ENCODE data around the gene DYNLT4.
"Not testable (repeated sequence)": the region's sequence is repeated elsewhere in the genome, so short reads cannot be mapped to it uniquely, and the experiment has no call there.

The DYNLT4 gene

GRCh38 chr1:44805311-44806024, 1.7 kb downstream of the DYNLT4 start:
- no peaks in the 10 kb centered on the region for H3K27me3 ChIP-seq (ENCODE audit: control insufficient read depth, insufficient read depth, low read length)
- peaks cover 39% of the 10 kb centered on the region for H3K36me3 ChIP-seq (ENCODE audit: control insufficient read depth, insufficient read depth, low read length)
- H3K9ac ChIP-seq (ENCODE audit: low read depth, low read length): no peak overlapping the region
- H3K4me1 ChIP-seq (ENCODE audit: control insufficient read depth, insufficient read depth, low read length): peaks cover 21% of the 10 kb centered on the region
- no peaks in the 10 kb centered on the region for H3K9me3 ChIP-seq (ENCODE audit: control insufficient read depth, insufficient read depth, low read length)
- H3K4me3 ChIP-seq (ENCODE audit: low read depth, low read length): no peak overlapping the region

DNA sequence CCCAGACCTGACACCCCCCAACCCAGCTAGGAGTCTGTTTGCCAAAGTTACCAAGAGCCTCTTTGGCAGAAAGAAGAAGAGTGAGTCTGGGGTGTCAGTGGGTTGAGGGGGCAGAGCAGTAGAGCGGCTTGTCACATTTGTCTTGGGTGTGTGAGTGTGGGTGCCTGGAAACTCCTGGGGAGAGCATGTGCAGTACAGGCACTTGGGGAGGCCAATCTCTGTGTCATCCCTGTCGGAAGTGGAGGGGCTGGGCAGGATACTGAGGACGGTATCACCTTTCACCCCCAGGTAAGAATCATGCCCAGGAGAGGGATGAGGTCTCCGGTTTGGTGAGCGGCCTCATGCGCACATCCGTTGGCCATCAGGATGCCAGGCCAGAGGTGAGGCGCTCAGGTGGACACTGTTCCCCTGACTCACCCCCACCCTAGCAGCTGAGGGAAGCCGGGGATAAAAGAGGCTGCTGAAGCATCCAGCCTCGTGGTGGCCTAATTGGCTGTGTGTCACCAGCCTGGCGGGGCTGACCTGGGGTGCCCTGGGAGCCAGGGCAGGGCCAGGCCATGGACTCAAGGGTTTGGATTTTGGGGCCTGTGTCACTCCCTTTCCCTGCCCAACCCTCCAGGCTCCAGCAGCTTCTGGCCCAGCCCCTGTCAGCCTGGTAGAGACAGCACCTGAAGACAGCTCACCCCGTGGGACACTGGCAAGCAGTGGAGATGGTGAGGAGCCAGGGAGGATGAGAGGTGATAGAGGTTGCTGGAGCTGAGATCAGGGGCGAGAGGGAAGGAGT, 3.6 kb downstream of the DYNLT4 start:
- Histone ChIP-seq H3K4me1 (ENCODE audit: control insufficient read depth, insufficient read depth, low read length) (peaks cover 13% of the 10 kb centered on the region), H3K9ac (ENCODE audit: low read depth, low read length) (no peak overlapping the region), H3K27me3 (ENCODE audit: control insufficient read depth, insufficient read depth, low read length) (no peaks in the 10 kb centered on the region), H3K4me3 (ENCODE audit: low read depth, low read length) (no peak overlapping the region), H3K36me3 (ENCODE audit: control insufficient read depth, insufficient read depth, low read length) (peaks cover 39% of the 10 kb centered on the region), H3K9me3 (ENCODE audit: control insufficient read depth, insufficient read depth, low read length) (no peaks in the 10 kb centered on the region)

GRCh38 chr1:44803062-44803311, 4.2 kb downstream of the DYNLT4 start:
- no peak overlapping the region for H3K9ac ChIP-seq (ENCODE audit: low read depth, low read length)
- H3K36me3 ChIP-seq (ENCODE audit: control insufficient read depth, insufficient read depth, low read length): peaks cover 39% of the 10 kb centered on the region

DNA sequence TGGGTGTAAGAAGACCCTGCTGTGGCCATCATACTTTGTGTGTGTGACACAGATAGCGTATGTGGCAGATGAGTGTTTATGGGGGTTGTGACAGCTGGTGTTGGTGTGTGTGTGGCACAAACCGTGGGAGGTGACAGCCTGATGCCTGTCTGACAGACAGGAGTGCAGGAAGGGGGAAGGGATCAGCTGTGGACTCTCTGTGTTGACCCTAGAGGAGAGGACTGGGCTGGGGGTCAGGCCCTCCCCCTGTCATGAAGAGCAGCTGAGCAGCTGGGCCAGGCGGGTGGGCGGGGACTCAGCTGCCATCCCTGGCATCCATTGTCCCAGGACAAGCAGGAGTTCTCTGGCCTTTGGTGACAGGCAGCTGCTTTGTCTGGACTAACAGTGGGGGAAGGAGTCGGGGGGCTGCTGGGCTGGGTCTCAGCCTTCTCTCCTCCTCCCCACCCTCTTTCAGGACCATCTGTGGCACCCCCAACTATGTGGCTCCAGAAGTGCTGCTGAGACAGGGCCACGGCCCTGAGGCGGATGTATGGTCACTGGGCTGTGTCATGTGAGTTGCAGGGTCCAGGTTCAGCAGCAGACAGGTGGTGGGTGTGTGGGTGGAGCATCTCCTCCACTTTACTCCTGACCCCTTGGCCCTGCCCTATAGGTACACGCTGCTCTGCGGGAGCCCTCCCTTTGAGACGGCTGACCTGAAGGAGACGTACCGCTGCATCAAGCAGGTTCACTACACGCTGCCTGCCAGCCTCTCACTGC, 4.7 kb downstream of the DYNLT4 start:
- H3K4me1 ChIP-seq (ENCODE audit: control insufficient read depth, insufficient read depth, low read length): peaks cover 6% of the 10 kb centered on the region
- H3K36me3 ChIP-seq (ENCODE audit: control insufficient read depth, insufficient read depth, low read length): peaks cover 39% of the 10 kb centered on the region
- H3K27me3 ChIP-seq (ENCODE audit: control insufficient read depth, insufficient read depth, low read length): no peaks in the 10 kb centered on the region
- H3K9me3 ChIP-seq (ENCODE audit: control insufficient read depth, insufficient read depth, low read length): no peaks in the 10 kb centered on the region
- H3K9ac ChIP-seq (ENCODE audit: low read depth, low read length): no peak overlapping the region
- H3K4me3 ChIP-seq (ENCODE audit: low read depth, low read length): no peak overlapping the region

More at GRCh38 chr1:44803062-44803311, 4.2 kb downstream of the DYNLT4 start:
- no peaks in the 10 kb centered on the region for H3K9me3 ChIP-seq (ENCODE audit: control insufficient read depth, insufficient read depth, low read length)
- peaks cover 10% of the 10 kb centered on the region for H3K4me1 ChIP-seq (ENCODE audit: control insufficient read depth, insufficient read depth, low read length)
- H3K4me3 ChIP-seq (ENCODE audit: low read depth, low read length): no peak overlapping the region
- H3K27me3 ChIP-seq (ENCODE audit: control insufficient read depth, insufficient read depth, low read length): no peaks in the 10 kb centered on the region

- H3K4me3 ChIP-seq (ENCODE audit: low read depth, low read length): no peak overlapping the region
- H3K9ac ChIP-seq (ENCODE audit: low read depth, low read length): no peak overlapping the region
- no peaks in the 10 kb centered on the region for H3K27me3 ChIP-seq (ENCODE audit: control insufficient read depth, insufficient read depth, low read length)
- peaks cover 38% of the 10 kb centered on the region for H3K36me3 ChIP-seq (ENCODE audit: control insufficient read depth, insufficient read depth, low read length)
- H3K9me3 ChIP-seq (ENCODE audit: control insufficient read depth, insufficient read depth, low read length): no peaks in the 10 kb centered on the region
- H3K4me1 ChIP-seq (ENCODE audit: control insufficient read depth, insufficient read depth, low read length): peaks cover under 1% of the 10 kb centered on the region
These were observed 5.5 kb downstream of the DYNLT4 start for GRCh38 chr1:44801491-44802305.

GRCh38 chr1:44799770-44800584, 7.2 kb downstream of the DYNLT4 start, which contains the start of gene PLK3:
PLK3 (plus strand) TSS chr1:44800377; CDS start chr1:44800464, 87 bp downstream.
- H3K9ac ChIP-seq (ENCODE audit: low read depth, low read length): peak within 1 kb of the TSS; percentile 83
- H3K27me3 ChIP-seq (ENCODE audit: control insufficient read depth, insufficient read depth, low read length): no peaks in the 10 kb centered on the region
- peak within 1 kb of the TSS; percentile 68 for H3K4me3 ChIP-seq (ENCODE audit: low read depth, low read length)
- no peaks in the 10 kb centered on the region for H3K9me3 ChIP-seq (ENCODE audit: control insufficient read depth, insufficient read depth, low read length)
- H3K36me3 ChIP-seq (ENCODE audit: control insufficient read depth, insufficient read depth, low read length): peaks cover 22% of the 10 kb centered on the region
- H3K4me1 ChIP-seq (ENCODE audit: control insufficient read depth, insufficient read depth, low read length): no peaks in the 10 kb centered on the region

DNA sequence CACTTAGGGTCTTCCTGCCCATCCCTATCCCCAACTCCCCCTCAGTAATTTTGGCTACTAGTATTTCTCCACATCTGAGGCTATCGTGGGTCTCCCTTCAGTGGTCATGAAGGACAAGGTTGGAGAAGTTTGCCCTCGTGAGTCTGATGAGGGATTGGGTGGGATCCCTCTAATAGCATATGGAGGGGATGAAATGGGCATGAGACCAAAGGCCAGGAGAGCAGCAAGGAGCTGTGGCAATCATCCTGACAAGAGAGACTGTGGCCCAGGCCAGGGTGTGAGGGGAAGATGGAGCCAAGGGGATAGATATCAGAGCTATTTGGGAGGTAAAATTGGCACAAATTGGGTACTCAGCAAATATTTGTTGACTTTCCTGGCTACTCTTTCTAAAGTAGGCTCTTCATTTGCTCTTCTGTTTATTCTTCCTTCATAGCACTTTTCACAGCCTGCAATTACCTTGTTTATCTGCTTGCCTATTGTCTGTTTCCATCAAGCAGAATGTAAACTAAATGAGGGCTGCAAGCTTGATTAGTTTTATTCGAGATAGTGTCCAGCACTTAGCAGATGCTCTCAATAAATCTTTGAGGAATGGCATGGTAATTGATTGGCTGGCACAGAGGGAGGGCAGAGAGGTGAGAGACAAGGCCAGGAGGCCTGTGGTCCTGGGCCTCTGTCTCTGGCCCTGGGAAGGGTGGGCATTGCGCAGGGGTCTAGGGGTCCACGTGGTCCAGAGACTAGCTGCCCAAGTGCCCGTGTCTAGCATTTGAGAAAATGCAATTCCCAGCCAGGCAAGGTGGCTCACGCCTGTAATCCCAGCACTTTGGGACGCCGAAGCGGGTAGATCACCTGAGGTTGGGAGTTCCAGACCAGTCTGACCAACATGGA, 8.4 kb downstream of the DYNLT4 start:
- Histone ChIP-seq H3K4me3 (ENCODE audit: low read depth, low read length) (no peak overlapping the region), H3K9ac (ENCODE audit: low read depth, low read length) (no peak overlapping the region), H3K9me3 (ENCODE audit: control insufficient read depth, insufficient read depth, low read length) (no peaks in the 10 kb centered on the region), H3K36me3 (ENCODE audit: control insufficient read depth, insufficient read depth, low read length) (peaks cover 12% of the 10 kb centered on the region), H3K27me3 (ENCODE audit: control insufficient read depth, insufficient read depth, low read length) (no peaks in the 10 kb centered on the region), H3K4me1 (ENCODE audit: control insufficient read depth, insufficient read depth, low read length) (no peaks in the 10 kb centered on the region)

- H3K4me3 ChIP-seq (ENCODE audit: low read depth, low read length); H3K36me3 ChIP-seq (ENCODE audit: control insufficient read depth, insufficient read depth, low read length); H3K27me3 ChIP-seq (ENCODE audit: control insufficient read depth, insufficient read depth, low read length); H3K9me3 ChIP-seq (ENCODE audit: control insufficient read depth, insufficient read depth, low read length); H3K9ac ChIP-seq (ENCODE audit: low read depth, low read length); H3K4me1 ChIP-seq (ENCODE audit: control insufficient read depth, insufficient read depth, low read length): not testable (repeated sequence)
These were observed 9.3 kb downstream of the DYNLT4 start for GRCh38 chr1:44797886-44798285.

DNA sequence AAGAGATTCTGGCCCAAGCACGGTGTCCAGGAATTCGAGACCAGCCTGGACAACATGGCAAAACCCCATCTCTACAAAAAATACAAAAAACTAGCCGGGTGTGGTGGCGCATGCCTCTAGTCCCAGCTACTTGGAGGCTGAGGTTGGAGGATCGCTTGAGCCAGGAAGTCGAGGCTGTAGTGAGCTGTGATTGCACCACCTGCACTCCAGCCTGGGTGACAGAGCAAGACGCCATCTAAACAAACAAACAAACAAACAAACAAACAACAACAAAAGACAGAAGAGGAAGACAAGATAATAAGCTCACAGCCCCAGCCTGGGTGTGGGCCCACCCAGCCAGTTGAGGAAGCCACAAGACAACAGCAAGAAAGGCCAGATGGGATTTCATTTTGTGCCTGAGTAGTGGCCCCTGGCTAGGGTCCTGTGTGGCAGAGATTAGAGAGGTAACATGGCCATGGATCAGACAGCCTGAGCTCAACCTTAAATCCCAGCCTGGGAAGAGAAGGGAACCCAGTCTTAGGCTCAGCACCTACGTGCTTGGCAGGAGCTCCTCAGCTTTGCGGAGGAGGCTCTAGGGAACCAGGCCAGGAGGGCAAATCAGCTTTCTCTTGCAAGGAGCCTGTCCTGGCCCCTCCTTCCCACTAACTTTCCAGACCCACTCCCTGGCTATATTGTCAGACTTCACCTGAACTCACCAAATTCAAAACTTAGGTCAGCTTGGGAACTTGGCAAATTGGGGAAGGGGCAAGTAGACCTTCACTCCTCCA, 14.2 kb downstream of the DYNLT4 start:
- Histone ChIP-seq H3K4me3 (ENCODE audit: low read depth, low read length) (no peak overlapping the region), H3K4me1 (ENCODE audit: control insufficient read depth, insufficient read depth, low read length) (peaks cover 6% of the 10 kb centered on the region)

More for the DNA sequence above, 14.2 kb downstream of the DYNLT4 start:
- Histone ChIP-seq H3K9me3 (ENCODE audit: control insufficient read depth, insufficient read depth, low read length) (no peaks in the 10 kb centered on the region), H3K9ac (ENCODE audit: low read depth, low read length) (no peak overlapping the region), H3K27me3 (ENCODE audit: control insufficient read depth, insufficient read depth, low read length) (no peaks in the 10 kb centered on the region), H3K36me3 (ENCODE audit: control insufficient read depth, insufficient read depth, low read length) (no peaks in the 10 kb centered on the region)

Measured in iPS-15b (cell line).